HG03097 (cell line): ENCODE measurements around the gene EIF1AD.

Source experiments
- ATAC-seq: cut with Tn5 transposase; IDR thresholded peaks from one replicate; pipeline ENCODE4 v1.9.1; 2021; ENCODE audit not compliant: unreplicated experiment, low FRiP score

The EIF1AD gene

DNA sequence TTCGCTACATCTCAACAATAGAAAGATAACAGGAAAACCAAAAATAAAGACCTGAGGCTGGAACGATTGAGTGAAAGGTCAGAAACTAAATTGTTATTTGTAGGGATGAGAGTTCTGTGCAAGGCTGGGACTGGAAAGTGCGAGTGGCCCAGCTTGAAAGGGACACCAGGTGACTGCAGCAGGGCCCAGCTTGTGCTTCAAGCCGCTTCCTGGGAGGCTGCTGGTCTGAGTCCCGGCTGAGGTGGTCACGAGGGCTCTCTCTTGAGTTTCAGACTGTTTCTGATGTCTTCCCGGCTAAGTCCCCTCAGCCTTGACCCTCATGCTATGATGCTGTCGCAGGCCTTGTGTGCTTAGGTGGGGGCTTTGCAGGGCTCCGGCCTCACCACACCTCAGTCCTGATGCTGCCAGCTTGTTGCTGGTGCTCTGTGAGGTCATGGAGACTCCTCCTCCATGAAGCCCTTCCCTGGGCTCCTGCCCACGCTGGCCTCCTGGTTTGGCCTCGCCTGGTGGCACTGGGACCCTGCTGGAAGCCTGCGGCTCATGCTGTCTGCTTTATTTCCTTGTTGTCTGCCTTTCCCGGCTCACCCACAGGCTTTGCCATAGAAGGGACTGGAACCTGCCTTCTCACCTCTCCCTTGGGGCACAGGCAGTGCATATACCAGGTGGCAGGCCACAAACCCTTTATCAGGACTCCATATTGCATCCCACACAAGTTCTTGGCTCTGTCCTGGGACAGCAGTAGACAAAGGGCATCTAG is 4.4 kb upstream of the EIF1AD start:
- no peak for ATAC-seq

DNA sequence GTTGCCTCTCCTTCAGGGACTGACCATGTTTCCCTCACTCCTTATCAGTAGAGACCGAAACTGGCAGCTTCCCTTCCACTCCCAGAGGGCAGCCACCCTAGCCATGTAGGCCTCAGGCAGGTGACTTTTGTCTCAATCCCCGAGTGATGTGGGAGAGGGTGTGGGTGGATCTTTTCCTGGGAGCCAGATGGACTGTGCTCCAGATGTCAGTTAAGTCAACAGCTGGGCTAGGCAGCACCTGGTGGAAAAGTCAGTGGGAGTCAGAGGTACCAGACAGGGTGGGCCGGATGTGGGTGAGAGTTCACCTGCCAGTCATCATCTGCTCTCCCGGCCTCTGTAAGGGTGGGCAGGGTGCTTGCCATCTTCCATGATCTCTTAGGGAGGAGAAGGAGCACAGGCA is 2.2 kb upstream of the EIF1AD start:
- no peak for ATAC-seq

DNA sequence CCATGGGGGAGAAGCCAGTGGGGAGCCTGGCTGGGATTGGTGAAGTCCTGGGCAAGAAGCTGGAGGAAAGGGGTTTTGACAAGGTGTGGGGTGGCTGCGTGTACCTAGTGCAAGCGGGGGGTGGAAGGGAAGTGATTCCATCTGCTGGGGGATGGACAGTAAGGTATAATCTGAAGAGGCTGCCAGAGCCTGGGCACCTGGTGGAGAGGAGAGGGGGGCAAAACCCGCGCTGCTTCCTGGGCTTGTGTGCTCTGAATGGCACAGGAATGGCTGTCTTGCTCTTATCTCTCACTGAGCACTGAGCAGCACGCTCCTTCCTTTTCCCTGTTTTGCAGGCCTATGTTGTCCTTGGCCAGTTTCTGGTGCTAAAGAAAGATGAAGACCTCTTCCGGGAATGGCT is 1.3 kb upstream of the EIF1AD start:
- no peak for ATAC-seq

DNA sequence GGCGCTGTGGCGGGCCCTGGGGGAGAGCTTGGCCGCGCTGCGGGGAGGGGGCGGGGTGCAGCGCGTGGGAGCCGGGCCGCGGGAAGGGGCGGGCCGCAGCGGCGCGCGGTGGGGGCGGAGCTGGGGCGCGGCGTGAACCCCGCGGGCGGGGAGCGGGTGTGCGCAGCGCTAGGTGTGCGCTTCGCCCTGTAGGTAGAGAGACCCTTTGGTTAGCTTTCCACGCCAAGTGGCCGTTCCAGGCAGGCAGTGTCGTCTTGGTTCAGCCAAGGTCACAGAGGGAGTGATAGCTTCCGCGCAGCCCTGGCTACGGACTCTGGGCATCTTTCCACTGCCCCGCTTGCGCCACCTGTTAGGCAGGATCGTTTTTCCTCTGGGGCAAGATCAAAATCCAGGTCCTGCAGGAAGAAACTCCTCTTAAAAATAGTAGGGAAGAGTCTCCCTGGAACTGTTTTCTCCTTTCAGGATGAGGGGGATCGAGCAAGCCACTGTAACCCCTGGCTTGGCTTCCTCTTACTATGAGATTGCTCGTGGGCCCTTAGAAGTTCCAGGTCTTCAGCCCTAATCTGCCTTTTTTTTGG is 780 bp upstream of the EIF1AD start:
- ATAC-seq: peak; percentile 49

DNA sequence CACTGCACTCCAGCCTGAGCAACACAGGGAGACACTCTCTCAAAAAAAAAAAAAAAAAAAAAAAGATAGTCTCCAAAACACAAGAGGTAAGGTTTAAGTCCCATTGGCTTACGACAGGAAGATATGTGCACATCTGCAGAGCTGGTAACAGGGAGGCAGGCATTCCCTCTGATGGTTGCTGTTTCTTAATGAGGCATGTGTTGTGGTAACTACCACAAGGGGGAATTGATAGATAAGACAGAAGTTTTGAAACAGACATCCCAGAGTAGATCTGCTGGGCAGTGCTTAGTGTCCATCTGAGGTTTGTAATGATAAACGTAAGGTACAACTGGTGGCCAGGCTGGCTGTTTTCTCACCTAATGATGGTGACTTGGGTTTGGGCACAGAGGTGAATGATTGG is 4.7 kb downstream of the EIF1AD start:
- ATAC-seq: no peak

DNA sequence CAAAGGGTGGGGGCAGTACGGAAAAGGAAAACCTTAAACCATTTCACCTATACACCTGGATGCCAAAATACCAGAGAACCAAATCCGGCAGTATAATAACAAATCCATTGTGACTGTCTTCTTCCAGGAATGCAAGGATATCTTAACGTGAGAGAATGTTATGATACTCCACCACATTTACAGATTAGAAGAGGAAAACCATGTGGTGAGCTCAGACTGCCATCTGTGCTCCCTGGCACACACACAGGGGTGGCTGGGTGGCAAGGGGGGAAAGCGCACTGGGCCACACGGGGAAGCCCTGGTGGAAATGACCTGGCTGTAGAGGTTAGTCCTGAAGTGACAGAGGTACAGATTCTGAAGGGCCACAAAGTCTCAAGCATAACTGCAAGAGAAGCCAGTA is 9.9 kb downstream of the EIF1AD start:
- ATAC-seq: no peak

DNA sequence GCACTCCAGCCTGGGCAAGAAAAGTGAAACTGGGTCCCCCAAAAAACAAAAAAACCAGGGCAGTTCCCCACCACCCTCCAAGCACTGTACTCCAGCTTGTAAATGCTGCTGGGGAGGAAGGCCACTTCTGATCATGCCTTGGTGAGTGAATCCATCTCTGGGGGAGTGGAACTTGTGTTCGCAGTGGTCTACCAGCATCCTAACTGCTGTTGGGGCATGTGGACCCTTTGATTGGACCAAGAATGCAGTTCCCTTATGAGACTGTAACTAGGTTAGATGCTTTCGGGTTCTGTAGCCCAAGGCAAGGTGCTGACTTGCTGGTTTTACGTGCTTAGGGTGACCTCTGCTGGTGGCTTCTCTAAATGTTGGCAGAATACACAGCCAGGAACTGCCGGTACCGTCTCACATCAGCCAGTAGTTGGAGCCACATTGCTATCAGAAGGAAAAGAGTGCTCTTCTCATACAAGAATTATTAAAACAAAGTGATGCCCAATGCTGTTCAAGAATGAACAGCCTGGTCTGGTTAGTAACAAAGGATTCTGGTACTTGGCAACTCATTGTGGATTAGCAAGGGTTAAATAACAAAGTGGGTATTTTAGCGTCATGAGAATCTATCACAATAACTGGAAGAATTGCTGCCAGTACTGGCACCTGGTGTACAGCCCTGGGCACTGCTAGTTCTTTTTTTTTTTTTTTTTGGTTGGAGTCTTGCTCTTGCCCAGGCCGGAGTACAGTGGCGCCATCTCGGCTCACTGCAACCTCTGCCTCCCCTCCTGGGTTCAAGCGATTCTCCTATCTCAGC is 13.0 kb downstream of the EIF1AD start:
- ATAC-seq: peak; percentile 83

DNA sequence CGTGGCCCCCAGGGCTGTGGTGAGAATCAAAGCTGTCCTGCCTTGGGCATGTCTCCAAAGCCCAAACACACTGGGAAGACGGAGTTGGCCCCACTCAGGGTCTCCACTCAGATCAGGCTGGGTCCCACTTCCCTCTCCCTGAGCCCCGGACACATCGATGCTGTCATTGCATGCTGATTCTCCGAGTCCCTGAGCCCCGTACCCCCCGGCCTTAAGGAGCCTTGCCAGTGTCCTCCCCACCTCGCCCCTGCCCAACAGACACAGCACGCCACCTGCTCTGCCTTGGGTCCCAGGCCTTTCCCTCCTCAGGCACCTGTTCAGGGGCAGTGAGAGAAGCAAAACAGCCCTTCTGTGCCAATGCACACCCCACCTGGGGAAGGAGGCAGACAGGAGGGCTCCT is 14.6 kb downstream of the EIF1AD start:
- ATAC-seq: no peak

DNA sequence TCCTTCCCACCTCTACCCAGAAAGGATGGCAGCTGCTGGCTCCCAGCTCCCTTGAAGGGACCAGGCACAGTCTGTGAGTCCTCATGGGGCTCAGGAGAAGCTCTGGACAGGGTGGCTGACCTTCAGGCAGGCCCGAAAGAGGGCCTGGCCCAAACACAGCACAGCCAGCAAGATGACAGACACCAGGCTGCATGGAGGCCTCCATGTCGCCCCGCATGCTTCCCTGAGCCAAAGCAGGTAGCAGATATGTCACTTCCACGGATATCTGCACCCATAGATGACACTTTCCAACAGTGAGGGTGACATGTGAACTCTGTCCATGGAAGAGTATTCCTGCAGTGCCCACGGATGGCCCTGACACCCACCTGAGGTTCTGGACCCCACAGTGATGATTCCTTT is 18.4 kb downstream of the EIF1AD start:
- ATAC-seq: no peak

DNA sequence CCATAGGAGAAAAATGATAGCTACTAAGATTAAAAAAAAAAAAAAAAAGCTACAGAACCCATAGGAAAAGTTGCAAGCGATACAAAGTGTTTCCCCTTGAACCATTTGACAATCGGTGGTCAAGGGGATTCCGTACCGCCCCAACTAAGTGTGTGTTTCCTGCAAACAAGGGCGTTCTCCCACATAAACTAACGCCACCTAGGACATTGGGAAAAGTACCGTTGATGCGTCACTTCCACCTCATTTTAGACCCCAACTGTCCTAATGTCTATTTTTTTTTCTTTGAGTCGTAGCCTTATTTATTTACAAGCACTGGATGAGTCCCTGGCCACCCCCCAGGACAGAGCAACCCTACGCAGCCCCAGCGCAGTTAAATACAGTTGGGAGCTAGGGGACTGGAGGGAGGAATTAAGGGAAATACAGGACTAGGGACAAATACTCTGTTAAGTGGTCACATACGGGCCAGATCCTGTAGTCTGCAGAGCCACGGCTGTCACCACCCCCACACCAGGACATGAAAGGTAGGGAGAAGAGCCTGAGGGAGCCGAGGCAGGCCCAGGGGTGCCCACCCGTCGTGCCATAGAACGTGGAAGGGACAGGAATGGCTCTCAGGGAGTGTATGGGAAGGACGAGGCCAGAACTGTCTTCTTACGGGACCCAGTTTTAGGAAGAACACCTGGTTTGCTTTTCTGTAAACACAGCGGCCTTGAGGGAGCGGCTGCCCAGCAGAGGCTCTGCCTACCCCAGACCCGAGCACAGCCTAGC is 19.0 kb downstream of the EIF1AD start:
- no peak for ATAC-seq

DNA sequence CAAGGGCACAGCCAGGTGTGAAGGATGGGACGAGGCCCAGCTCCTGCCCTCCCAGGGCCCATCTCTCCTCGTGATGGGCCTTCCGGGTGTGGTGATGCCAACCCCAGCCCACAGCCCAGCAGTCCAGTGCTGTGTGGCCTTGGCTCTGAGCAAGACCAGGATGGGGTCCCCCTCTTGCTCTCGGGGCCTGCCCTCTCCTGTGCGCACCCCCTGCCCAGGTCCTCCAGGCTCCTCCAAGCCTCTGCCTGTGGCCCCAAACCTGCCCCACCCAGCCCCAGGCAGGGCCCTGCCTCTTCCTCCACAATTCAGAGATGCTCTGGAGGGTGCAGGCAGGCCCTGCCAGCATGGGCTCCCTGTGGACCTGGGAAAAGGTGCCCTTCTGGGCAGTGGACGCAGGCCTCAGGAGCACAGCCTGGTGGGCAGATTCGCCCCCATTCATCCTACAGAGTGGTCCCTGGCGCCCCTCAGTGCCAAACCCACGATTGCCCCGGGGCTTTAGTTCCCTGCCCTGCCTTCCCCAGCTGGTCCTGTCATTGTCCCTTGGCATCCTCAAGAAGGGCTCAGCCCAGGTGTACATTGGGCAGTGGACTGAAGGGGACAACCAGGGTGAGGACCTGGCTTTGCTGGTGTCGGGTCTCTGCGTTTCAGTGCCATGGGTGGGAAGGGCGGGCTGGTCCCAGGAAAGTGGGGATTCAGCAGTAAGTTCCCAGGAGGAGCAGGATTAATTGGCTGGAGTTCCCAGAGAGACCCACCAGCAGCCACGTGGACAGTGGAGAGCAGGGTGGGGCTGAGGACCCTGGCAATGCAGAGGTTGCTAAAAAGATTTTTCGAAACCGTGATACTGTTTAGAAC is 19.8 kb downstream of the EIF1AD start:
- no peak for ATAC-seq

DNA sequence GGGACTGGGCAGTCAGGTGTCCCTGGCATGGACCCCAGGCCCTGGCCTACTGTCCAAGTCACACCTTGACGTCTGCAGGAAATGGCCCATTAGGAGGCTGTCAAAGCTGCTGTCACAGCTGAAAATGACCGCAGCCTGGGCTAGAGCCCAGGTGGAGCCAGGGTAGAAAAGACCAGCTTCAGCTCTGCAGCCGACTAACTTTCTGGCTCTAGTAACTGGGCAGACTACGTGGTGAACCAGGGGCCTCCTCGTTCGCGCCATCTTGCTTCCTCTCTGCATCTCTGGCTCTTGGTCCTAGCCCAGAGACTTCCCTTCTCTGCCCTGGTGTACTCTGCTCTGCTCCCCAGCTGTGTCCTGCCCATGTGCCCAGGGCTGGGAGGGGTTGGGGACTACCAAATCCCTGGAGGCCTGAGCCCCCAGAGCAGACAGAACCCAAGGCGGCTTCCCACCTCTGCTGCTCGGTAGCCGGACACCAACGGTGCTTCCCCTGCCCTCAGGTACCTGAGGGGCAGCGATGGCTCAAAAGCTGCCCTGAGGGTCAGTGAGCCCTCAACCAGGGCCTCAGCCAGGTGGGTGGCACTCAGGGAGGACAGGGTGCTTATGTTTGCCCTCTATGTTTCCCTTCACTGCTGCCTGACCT is 20.7 kb downstream of the EIF1AD start:
- no peak for ATAC-seq

DNA sequence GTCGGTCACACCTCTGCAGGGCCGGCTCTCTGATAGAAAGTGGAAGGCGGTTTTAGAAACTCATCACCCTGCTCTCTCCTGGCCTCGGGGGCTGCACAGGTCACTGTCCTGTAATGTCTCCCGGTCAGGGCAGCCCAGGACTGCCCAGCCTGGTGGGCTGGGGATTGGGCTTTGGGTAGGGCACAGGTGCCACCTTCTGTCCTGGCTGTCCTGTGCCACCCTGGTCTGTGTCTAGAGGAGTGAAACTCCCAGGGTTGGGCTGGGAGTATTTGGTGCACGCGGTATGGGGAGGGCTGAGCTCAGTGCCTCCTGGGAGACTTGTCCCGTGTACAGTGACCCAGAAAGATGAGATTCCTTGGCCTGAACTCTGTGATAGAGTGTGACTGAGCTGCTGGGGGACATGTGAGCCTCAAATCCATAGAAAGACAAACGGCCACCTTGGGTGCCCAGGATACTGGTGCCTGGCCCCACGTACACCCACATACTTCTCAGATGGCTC is 22.6 kb downstream of the EIF1AD start:
- no peak for ATAC-seq

DNA sequence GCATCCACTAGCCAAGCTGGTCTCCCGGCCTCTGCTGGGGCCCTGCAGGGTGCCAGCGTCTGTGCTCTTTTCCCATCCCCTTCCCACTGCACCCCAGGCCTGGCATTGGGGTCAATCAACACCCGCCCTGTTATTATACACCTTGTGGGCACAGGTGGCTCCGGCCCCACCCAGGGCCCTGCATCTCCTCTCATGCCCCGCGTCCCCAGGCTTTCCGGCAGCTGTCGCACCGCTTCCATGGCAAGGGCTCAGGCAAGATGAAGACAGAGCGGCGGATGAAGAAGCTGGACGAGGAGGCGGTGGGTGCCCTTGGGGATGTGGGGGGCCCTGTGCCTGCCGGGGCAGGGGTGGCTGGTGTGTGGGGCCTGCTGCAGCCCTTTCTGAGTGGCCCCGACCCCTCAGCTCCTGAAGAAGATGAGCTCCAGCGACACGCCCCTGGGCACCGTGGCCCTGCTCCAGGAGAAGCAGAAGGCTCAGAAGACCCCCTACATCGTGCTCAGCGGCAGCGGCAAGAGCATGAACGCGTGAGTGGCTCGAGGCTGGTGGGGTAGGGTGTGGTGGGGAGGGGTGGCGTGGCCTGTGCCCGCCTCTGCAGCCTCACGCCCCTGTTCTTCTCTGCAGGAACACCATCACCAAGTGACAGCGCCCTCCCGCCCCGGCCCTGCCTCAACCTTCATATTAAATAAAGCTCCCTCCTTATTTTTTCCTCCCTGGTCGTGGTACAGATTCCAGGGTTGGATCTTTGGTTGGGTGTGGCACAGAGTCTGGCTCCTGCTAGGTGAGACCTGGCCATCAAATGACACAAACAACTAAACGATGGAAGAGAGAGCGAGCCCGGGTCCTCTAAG is 23.3 kb downstream of the EIF1AD start:
- no peak for ATAC-seq

DNA sequence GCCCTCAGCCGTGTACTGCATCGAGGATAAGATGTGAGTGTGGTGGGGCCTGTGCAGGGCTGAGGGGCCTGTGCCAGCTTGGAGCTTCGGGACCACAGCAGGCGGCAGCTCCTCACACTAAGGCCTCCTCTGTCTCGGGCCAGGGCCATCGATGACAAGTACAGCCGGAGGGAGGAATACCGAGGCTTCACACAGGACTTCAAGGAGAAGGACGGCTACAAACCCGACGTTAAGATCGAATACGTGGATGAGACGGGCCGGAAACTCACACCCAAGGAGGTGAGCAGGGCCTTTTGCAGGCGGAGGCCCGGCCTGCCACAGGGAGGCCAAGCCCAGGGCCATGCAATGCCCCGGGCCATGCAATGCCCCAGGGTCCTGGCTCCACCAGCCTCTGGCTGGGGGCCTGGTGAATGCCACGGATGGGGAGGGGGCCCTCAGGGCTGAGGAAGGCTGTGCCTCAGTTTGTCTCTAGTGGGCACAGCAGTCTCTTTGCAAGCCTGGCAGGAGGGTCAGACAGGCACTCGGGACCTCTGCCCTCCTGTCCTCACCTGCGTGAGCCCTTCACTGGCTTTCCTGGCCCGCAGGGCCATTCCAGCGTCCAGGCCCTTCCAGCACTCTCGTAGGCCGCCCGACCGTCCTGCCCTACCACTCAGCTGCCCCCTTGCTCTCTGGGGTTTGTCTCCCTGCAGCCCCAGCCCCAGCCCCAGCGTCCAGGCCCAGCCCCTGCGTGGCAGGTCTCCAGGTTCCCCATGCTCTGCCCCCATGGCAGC is 24.2 kb downstream of the EIF1AD start:
- ATAC-seq: no peak

DNA sequence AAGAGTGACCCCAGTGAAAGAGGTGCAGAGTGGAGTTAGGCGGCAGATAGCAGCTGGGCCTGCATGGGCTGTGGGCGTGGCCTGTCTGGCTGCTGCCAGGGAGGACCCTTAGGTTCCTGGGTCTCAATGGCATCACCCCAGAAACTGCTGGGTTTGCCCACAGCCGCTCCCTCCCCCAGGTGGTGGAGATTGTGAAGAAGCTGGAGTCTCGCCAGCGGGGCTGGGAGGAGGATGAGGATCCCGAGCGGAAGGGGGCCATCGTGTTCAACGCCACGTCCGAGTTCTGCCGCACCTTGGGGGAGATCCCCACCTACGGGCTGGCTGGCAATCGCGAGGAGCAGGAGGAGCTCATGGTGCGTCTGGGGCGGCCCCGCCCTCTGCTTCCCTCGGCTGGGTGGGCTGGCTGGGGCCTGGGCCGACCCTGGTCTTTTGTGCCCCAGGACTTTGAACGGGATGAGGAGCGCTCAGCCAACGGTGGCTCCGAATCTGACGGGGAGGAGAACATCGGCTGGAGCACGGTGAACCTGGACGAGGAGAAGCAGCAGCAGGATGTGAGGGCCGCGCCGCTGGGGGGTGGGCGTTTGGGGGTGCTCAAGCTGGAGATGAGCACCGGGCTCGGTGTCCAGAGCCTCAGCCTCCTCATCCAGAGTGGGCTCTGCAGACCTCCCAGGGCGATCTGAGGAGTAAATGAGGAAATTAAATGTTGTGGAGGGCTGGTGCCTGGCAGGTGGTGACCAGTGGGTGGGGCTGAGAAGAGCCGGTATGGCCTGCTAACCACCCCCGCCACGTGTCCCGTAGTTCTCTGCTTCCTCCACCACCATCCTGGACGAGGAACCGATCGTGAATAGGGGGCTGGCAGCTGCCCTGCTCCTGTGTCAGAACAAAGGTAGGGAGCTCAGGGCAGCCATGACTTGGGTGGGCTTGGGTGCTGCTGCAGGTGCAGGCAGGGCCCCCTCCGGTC is 25.5 kb downstream of the EIF1AD start:
- no peak for ATAC-seq

DNA sequence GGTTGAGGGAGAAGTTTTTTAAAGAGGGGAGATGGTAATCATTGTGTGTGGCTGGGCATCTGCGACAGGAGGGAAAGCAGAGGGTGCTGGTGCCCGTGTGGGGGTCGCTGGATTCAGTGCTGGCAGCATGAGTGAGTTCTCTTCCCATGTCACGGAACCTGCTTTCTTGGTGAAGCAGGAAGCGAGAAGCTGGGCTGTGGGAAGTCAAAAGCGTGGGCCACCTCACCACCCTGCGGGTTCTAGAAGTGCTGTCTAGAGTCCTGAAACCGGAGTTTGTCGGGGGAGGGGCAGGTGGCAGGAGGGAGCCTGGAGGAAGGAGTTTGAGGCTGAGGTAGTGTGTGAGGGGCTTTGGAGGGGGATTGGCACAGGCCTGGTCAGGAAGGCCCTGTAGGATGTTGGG is 26.2 kb downstream of the EIF1AD start:
- no peak for ATAC-seq
